Liver (tissue), 3 donors: ENCODE measurements around the gene RNF157.

ENCODE experiments used
- GABPA ChIP-seq, 2 donors: IDR thresholded peaks in 1 of 2; conservative IDR thresholded peaks in 1 of 2; 2 replicates each; pipeline ENCODE4 v1.6.1; 2016; ENCODE audit warnings: antibody characterized with exemption in 2 of 2, mild to moderate bottlenecking in 1 of 2, moderate library complexity in 1 of 2
- HNF4A ChIP-seq, 2 donors: conservative IDR thresholded peaks; 2 replicates each; pipeline ENCODE4 v1.6.1; 2016; ENCODE audit warnings: antibody characterized with exemption in 2 of 2, mild to moderate bottlenecking in 2 of 2
- JUND ChIP-seq, 2 donors: IDR thresholded peaks; 2 replicates each; pipeline ENCODE4 v1.6.1; 2016; ENCODE audit warnings: antibody characterized with exemption in 2 of 2
- TAF1 ChIP-seq: conservative IDR thresholded peaks from 2 replicates; pipeline ENCODE4 v1.6.1; 2016; ENCODE audit warnings: antibody characterized with exemption, mild to moderate bottlenecking
- YY1 ChIP-seq: IDR thresholded peaks from 2 replicates; pipeline ENCODE4 v1.6.1; 2016; ENCODE audit warnings: antibody characterized with exemption, mild to moderate bottlenecking
- TF ChIP-seq, protein P1 (sequence below): IDR thresholded peaks from 2 replicates; pipeline ENCODE4 v1.6.1; 2016; ENCODE audit warnings: antibody characterized with exemption
- TF ChIP-seq, protein P2 (sequence below): fragments of 150-350 bp; IDR thresholded peaks from 2 replicates; pipeline ENCODE4 v1.5.1; 2017; ENCODE audit warnings: improper control_type of control experiment, low read depth, low read length; ENCODE audit not compliant: missing input control
- TF ChIP-seq, protein P3 (sequence below): IDR thresholded peaks from 2 replicates; pipeline ENCODE4 v1.6.1; 2016; ENCODE audit warnings: antibody characterized with exemption, mild to moderate bottlenecking
- donor health status: healthy.
- donor health status: healthy.

DNA sequence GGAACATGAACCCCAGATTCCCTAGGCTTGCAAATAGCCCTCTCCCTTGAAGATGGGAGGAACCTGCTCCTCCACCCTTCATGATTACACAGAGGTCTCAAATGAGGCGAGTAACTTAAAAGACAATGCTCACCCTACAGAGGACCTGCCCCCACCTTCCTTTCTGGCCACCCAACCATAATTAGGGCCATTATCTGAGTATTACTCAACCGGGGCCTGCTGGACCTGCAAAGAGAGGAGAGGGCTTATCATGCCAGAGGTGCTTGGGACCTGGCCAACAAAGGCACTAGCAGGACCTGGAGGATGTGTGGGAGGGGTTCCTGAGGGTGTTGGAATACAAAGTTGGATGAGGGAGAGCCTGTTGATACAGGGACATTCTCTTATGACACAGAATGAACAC is 42.4 kb downstream of the RNF157 start:
- TF ChIP-seq, protein P1, sequence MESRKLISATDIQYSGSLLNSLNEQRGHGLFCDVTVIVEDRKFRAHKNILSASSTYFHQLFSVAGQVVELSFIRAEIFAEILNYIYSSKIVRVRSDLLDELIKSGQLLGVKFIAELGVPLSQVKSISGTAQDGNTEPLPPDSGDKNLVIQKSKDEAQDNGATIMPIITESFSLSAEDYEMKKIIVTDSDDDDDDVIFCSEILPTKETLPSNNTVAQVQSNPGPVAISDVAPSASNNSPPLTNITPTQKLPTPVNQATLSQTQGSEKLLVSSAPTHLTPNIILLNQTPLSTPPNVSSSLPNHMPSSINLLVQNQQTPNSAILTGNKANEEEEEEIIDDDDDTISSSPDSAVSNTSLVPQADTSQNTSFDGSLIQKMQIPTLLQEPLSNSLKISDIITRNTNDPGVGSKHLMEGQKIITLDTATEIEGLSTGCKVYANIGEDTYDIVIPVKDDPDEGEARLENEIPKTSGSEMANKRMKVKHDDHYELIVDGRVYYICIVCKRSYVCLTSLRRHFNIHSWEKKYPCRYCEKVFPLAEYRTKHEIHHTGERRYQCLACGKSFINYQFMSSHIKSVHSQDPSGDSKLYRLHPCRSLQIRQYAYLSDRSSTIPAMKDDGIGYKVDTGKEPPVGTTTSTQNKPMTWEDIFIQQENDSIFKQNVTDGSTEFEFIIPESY: no peak
- TF ChIP-seq, protein P2, sequence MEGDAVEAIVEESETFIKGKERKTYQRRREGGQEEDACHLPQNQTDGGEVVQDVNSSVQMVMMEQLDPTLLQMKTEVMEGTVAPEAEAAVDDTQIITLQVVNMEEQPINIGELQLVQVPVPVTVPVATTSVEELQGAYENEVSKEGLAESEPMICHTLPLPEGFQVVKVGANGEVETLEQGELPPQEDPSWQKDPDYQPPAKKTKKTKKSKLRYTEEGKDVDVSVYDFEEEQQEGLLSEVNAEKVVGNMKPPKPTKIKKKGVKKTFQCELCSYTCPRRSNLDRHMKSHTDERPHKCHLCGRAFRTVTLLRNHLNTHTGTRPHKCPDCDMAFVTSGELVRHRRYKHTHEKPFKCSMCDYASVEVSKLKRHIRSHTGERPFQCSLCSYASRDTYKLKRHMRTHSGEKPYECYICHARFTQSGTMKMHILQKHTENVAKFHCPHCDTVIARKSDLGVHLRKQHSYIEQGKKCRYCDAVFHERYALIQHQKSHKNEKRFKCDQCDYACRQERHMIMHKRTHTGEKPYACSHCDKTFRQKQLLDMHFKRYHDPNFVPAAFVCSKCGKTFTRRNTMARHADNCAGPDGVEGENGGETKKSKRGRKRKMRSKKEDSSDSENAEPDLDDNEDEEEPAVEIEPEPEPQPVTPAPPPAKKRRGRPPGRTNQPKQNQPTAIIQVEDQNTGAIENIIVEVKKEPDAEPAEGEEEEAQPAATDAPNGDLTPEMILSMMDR: no peak
- TF ChIP-seq, protein P3, sequence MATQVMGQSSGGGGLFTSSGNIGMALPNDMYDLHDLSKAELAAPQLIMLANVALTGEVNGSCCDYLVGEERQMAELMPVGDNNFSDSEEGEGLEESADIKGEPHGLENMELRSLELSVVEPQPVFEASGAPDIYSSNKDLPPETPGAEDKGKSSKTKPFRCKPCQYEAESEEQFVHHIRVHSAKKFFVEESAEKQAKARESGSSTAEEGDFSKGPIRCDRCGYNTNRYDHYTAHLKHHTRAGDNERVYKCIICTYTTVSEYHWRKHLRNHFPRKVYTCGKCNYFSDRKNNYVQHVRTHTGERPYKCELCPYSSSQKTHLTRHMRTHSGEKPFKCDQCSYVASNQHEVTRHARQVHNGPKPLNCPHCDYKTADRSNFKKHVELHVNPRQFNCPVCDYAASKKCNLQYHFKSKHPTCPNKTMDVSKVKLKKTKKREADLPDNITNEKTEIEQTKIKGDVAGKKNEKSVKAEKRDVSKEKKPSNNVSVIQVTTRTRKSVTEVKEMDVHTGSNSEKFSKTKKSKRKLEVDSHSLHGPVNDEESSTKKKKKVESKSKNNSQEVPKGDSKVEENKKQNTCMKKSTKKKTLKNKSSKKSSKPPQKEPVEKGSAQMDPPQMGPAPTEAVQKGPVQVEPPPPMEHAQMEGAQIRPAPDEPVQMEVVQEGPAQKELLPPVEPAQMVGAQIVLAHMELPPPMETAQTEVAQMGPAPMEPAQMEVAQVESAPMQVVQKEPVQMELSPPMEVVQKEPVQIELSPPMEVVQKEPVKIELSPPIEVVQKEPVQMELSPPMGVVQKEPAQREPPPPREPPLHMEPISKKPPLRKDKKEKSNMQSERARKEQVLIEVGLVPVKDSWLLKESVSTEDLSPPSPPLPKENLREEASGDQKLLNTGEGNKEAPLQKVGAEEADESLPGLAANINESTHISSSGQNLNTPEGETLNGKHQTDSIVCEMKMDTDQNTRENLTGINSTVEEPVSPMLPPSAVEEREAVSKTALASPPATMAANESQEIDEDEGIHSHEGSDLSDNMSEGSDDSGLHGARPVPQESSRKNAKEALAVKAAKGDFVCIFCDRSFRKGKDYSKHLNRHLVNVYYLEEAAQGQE: no peak
- TF ChIP-seq GABPA (IDR thresholded peaks at IDR 0.05 in 1 of 2, conservative IDR thresholded peaks at IDR 0.05 in 1 of 2) (no peak), JUND (IDR thresholded peaks at IDR 0.05) (no peak), TAF1 (no peak), HNF4A (conservative IDR thresholded peaks at IDR 0.05) (no peak), YY1 (no peak)
